NCI-H2227 (cell line): Measurements from ENCODE around the gene NEK9.
"Not testable (repeated sequence)": the region's sequence is repeated elsewhere in the genome, so short reads cannot be mapped to it uniquely, and the experiment has no call there.

Experiments
- DNase-seq: peaks from one replicate; lab custom pipeline; 2025; ENCODE audit not compliant: unreplicated experiment; lab: John Stamatoyannopoulos, UW

NEK9 gene

DNA sequence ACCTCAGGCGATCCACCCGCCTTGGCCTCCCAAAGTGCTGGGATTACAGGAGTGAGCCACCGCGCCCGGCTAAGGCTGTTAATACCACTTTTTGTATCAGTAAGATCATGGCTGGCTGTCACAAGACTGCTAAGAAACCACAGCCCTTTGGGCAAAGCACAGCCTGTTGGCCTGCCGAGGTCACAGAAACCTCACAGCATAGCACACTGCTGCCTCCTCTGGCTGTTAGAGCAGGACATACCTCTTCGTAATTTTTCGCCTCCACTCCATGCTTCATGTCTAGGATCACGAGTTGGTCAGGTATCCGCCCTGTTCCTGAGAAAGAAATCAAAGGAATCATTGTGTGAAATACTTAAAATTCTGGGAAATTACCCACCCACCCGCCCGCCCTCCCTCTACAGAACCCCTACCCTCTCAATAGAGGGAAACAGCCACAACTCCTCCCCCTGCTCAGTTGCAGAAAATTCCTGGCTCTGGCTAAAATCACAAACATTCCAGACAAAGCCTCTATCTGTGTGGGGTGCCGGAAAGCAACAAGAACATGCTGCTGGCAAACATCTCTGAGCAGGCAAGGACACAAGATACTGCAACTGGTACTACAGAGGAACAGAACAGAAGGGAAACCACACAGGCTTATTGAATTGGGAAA, 20.7 kb upstream of the NEK9 start:
- peak; percentile 51 for DNase-seq

DNA sequence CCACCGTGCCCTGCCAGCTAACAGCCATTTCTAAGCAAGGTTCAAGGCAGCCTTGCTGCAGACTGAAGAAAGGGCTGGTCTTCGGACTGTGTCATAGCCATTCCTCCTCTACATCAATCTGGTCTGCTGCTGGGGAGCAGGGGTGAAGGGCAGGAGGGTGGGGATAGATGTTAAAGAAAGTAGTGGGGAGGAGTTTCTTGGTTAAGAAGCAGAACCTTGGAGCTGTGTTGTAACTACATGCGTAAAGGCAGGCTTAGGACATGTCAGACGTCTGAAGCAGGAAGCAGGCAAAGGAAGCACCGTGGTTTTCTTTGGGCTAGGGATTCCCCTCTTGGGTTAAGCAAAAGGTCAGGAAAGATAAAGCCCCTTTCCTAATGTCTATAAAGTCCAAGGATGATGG, 18.1 kb upstream of the NEK9 start:
- no peak for DNase-seq

- no peak for DNase-seq
These were observed 17.1 kb upstream of the NEK9 start for GRCh38 chr14:75143761-75144527.

- DNase-seq: no peak
These were observed 15.6 kb upstream of the NEK9 start for GRCh38 chr14:75142494-75142893.

DNA sequence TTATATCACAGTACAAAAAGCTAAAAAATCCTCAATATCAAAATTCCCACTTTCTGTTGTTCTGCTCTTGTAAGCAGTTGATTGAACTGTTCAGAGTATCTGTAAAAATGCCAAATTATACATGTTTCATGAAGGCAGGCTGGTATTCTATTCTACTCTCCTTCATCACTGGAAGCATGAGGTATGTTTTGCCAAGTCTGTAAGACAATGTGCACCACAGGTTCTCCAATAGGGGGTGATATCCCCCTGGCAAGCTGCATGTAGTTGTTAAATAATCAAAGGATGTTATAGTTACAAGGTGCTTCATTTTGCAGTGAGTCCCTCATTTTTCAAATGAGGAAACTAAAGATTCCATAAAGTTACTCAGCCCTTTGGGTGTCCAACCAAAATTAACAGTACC, 15.1 kb upstream of the NEK9 start:
- DNase-seq: peak; percentile 12

DNA sequence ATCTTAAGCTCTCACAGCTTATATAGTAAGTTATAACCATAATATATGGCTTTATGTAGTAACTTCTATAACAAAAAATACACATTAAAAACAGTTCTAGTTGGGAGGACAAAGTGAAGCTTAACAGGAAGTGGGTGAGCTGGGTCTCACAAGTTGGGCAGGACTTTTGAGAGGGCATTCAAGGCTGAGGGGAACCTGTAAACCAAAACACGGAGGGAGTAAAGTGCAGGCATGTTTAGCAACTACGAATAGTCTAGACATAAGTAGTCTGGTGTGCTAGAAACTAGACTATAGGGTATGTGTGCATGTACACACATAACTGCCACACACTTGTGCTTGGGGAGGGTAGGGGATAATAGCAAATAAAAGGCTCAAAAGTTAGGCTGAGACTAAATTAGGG, 14.2 kb upstream of the NEK9 start:
- no peak for DNase-seq

DNA sequence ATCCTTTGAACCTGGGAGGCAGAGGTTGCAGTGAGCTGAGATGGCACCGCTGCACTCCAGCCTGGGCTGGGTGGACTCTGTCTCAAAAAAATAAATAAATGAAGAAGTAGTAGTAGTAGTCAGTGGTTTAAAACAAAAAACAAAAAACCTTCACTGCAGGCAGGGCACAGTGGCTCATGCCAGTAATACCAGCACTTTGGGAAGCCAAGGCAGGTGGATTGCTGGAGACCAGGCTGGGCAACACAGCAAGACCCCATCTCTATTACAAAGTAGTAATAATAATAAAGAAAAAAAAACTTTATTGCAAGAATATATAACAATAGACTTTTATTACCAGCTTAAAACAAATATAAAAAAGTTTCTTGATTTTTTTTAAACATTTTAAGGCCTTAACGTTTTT, 13.8 kb upstream of the NEK9 start:
- no peak for DNase-seq

DNA sequence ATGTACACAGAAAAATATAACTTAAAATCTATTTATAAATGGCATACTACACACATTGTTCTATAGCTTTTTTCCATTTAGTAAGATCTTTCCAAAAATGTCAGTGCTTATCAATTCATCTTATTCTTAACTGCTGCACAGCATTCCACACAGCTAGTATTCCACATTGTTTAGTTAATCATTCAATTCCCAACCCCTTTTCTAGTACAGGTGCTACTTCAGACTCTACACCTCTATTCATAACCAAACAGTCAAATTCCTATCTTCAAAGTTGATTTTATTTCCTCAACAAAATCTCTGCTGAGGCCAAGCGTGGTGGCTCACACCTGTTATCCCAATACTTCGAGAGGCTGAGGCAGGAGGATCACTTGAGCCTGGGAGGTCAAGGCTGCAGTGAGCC, 12.3 kb upstream of the NEK9 start:
- DNase-seq: no peak

- no peak for DNase-seq
These were observed 11.6 kb upstream of the NEK9 start for GRCh38 chr14:75138492-75138891.

GRCh38 chr14:75134644-75135043, 7.8 kb upstream of the NEK9 start:
- no peak for DNase-seq

- DNase-seq: no peak
These were observed 6.7 kb upstream of the NEK9 start for GRCh38 chr14:75133597-75133996.

- DNase-seq: peak; percentile 85
These were observed 5.7 kb upstream of the NEK9 start for GRCh38 chr14:75132382-75133086.

DNA sequence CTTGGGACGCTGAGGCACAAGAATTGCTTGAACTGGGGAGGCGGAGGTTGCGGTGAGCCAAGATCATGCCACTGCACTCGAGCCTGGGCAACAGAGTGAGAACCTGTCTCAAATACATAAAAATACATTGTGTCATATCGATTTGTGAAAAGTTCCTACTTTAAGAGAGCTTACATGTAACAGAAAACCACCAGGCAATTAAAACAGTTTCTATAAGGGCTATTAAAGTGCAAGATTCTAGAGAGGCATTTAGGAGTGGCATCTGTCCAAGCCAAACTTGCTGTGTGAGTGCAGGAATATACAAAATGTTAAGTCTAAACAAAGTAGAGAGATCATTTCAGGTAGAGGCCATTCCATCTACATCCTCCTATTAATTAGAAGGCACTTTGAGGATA, 1.7 kb upstream of the NEK9 start:
- DNase-seq: no peak

GRCh38 chr14:75127903-75128595, 1.2 kb upstream of the NEK9 start:
- DNase-seq: peak; percentile 15

- not testable (repeated sequence) for DNase-seq
These were observed 599 bp upstream of the NEK9 start for GRCh38 chr14:75127474-75127820.

DNA sequence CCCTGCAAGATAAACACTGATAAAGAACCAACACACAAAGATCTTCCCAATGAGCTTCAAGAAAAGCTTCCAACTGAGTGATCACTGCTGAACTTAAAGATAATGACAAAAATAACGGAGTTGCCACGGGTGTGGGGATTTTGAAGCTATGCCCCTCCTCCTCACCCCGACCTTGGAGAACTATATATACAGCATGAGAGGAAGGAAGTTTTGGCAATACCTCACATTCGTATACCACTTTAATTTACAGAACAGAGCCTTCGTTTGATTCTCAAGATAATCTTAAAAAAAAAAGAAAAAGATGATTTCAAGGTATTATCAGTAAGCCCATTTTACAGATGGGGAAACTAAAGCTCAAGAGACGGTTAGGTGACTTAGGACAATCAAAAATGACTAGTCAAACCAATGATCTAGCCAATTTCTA, 715 bp downstream of the NEK9 start:
- DNase-seq: no peak

- DNase-seq: no peak
These were observed 1.2 kb downstream of the NEK9 start for GRCh38 chr14:75125617-75126016.

DNA sequence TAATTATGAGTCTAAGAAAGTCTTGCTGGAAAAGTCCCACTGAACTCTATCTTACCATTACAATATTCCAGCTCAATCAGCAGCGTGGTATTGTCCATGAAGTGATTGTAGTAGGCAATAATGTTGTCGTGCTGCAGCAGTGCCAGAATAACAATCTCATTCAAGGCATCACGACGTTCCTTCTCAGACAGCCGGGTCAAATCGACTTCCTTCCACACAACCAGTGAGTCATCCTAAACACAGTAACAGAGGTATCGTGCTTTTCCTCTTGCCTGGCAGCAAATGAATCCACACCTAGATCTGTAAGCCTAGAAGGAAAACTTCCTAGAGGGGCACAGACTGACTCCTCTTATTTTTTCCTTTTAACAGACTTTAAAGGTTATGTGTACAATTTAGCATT, 2.9 kb downstream of the NEK9 start:
- peak; percentile 11 for DNase-seq

DNA sequence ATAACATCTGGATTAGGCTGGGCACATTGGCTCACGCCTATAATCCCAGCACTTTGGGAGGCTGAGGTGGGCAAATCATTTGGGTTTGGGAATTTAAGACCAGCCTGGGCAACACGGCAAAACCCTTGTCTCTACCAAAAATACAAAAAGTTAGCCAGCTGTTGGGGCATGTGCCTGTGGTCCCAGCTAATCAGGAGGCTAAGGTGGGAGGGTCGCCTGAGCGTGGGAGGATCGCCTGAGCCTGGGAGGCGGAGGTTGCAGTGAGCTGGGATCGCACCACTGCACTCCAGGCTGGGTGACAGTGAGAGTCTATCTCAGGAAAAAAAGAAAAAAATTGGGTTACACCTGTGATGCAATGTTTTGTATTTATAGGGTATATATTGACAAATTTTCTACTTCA, 5.3 kb downstream of the NEK9 start:
- DNase-seq: no peak

DNA sequence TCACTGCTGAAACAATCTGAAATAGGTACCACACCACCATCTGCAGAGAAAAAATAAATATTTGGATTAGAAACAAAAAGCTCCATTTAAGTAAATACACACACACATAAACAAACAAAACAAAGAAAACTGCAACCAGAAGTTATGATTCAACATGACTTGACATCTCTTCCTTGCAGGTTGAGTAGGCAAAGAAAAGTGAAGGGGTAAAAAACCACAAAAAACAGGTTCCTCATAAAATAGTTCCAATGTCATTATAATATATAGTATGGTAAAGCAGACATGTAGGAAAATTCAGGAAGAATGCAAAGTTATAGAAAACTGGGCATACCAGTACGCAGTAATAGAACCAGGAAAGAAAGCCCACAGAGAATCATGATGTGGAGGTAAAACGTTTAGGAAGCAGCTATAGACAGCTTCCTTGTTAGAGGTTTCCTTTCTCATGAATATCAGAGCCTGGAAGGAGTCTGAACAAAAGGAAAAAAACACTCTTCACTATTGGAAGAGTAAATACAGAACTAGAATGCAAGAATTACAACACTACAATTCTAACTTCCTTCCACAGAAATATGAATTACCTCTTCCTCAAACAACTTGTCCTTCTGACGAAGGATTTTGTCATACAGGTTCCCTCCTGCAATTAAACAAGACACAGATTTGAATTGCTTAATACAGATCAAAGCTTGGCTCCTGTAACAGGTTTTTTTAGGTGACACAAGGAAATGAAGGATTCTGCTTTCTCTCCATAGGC, 6.1 kb downstream of the NEK9 start:
- no peak for DNase-seq

DNA sequence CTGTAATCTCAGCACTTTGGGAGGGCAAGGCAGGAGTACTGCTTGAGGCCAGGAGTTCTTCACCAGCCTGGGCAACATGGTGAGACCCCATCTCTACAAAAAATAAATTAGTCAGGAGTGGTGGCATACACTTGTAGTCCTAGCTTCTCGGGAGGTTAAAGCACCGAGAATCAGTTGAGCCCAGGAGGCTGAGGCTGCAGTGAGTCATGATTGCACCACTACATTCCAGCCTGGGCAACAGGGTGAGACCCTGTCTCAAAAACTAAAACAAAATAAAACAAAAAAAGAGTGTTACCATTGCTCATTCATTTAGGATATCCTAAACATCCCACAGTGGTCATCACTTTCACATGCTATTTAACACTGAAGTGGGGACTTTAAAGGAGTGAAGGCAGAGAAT, 7.8 kb downstream of the NEK9 start:
- no peak for DNase-seq
